Stimulated activated CD4-positive, alpha-beta T cell treated with anti-CD3 and anti-CD28 coated beads, Interleukin-15, amount 100 ng/mL, for 1 hour (primary cell): ENCODE measurements around the gene TRIP13.

Experiments
- DNase-seq, 2 donors: peaks; one replicate each; pipeline ENCODE4 v3.0.0-alpha.2; 2020; ENCODE audit warnings: low read depth in 1 of 2, low spot score in 1 of 2

TRIP13 gene

GRCh38 chr5:949815-950560, 57.3 kb downstream of the TRIP13 start:
- no peak for DNase-seq

- no peak for DNase-seq
Measured at GRCh38 chr5:951940-952596, 59.4 kb downstream of the TRIP13 start.

GRCh38 chr5:952597-953271, 60.0 kb downstream of the TRIP13 start:
- no peak for DNase-seq

GRCh38 chr5:953535-954449, 61.1 kb downstream of the TRIP13 start:
- DNase-seq, result no peak

- DNase-seq, result no peak
Measured at GRCh38 chr5:955886-956761, 63.4 kb downstream of the TRIP13 start.

- DNase-seq, result no peak
Measured at GRCh38 chr5:956941-957747, 64.5 kb downstream of the TRIP13 start.

GRCh38 chr5:957748-958485, 65.2 kb downstream of the TRIP13 start:
- DNase-seq, result no peak

GRCh38 chr5:958701-959571, 66.3 kb downstream of the TRIP13 start:
- no peak for DNase-seq

- no peak for DNase-seq
Measured at GRCh38 chr5:959581-960531, 67.2 kb downstream of the TRIP13 start.

GRCh38 chr5:960551-960950, 67.9 kb downstream of the TRIP13 start:
- no peak for DNase-seq

- no peak for DNase-seq
Measured at GRCh38 chr5:961002-961710, 68.5 kb downstream of the TRIP13 start.

GRCh38 chr5:961711-962240, 69.1 kb downstream of the TRIP13 start:
- DNase-seq, result no peak

GRCh38 chr5:962386-962785, 69.7 kb downstream of the TRIP13 start:
- DNase-seq, result no peak

- DNase-seq, result no peak
Measured at GRCh38 chr5:962801-963200, 70.1 kb downstream of the TRIP13 start.

GRCh38 chr5:963310-963672, 70.6 kb downstream of the TRIP13 start:
- DNase-seq, result no peak
